ENCODE data around the gene NRXN3. TPM values are rescaled to one million over a fixed set of nuclear protein-coding genes. Genes with fewer than 3 reads are reported as not detected.

Gene NRXN3
- total RNA-seq, 1 donor: 2.5 TPM

- DNase-seq (ENCODE audit: insufficient read length, low spot score, missing footprints): no peak
- no peaks in the 10 kb centered on the region for H3K9me3 ChIP-seq (ENCODE audit: low read depth, low read length)
- H3K27me3 ChIP-seq (ENCODE audit: insufficient read depth, low read length): no peaks in the 10 kb centered on the region
- no peak overlapping the region for H2AFZ ChIP-seq (ENCODE audit: low read length)
- no peaks in the 10 kb centered on the region for H3K79me2 ChIP-seq (ENCODE audit: insufficient read depth, low read length)
- H3K4me2 ChIP-seq (ENCODE audit: insufficient read depth, low read length): no peak overlapping the region
- H3K4me1 ChIP-seq (ENCODE audit: insufficient read depth, low read length): no peaks in the 10 kb centered on the region
- no peaks in the 10 kb centered on the region for H3K36me3 ChIP-seq (ENCODE audit: insufficient read depth, low read length)
- H4K20me1 ChIP-seq (ENCODE audit: insufficient read depth, low read length): no peaks in the 10 kb centered on the region
- no peak overlapping the region for H3K4me3 ChIP-seq (ENCODE audit: insufficient read depth, low read length)
- no peak for TF ChIP-seq CTCF (IDR thresholded peaks at IDR 0.05; ENCODE audit: extremely low read depth, low read depth, low read length)
- H3K27ac ChIP-seq (ENCODE audit: low read depth, low read length): no peak overlapping the region
These were observed 1708.1 kb downstream of the NRXN3 start for GRCh38 chr14:79878229-79878628.

GRCh38 chr14:79878785-79879184, 1708.6 kb downstream of the NRXN3 start:
- H3K4me3 ChIP-seq (ENCODE audit: insufficient read depth, low read length): no peak overlapping the region
- no peak for DNase-seq (ENCODE audit: insufficient read length, low spot score, missing footprints)
- H3K4me2 ChIP-seq (ENCODE audit: insufficient read depth, low read length): no peak overlapping the region
- H3K36me3 ChIP-seq (ENCODE audit: insufficient read depth, low read length): no peaks in the 10 kb centered on the region
- H3K4me1 ChIP-seq (ENCODE audit: insufficient read depth, low read length): no peaks in the 10 kb centered on the region
- no peaks in the 10 kb centered on the region for H3K9me3 ChIP-seq (ENCODE audit: low read depth, low read length)
- no peaks in the 10 kb centered on the region for H3K79me2 ChIP-seq (ENCODE audit: insufficient read depth, low read length)
- no peak for TF ChIP-seq CTCF (IDR thresholded peaks at IDR 0.05; ENCODE audit: extremely low read depth, low read depth, low read length)
- H4K20me1 ChIP-seq (ENCODE audit: insufficient read depth, low read length): no peaks in the 10 kb centered on the region
- H2AFZ ChIP-seq (ENCODE audit: low read length): no peak overlapping the region
- H3K27me3 ChIP-seq (ENCODE audit: insufficient read depth, low read length): no peaks in the 10 kb centered on the region
- H3K27ac ChIP-seq (ENCODE audit: low read depth, low read length): no peak overlapping the region

- DNase-seq (ENCODE audit: insufficient read length, low spot score, missing footprints): no peak
- no peak for TF ChIP-seq CTCF (IDR thresholded peaks at IDR 0.05; ENCODE audit: extremely low read depth, low read depth, low read length)
- H3K27me3 ChIP-seq (ENCODE audit: insufficient read depth, low read length): no peaks in the 10 kb centered on the region
These were observed 1711.1 kb downstream of the NRXN3 start for GRCh38 chr14:79881299-79881698.

GRCh38 chr14:79890527-79890926, 1720.4 kb downstream of the NRXN3 start:
- Histone ChIP-seq H4K20me1 (ENCODE audit: insufficient read depth, low read length) (no peaks in the 10 kb centered on the region), H3K4me3 (ENCODE audit: insufficient read depth, low read length) (no peak overlapping the region), H3K4me2 (ENCODE audit: insufficient read depth, low read length) (no peak overlapping the region)

More at GRCh38 chr14:79881299-79881698, 1711.1 kb downstream of the NRXN3 start:
- no peak overlapping the region for H3K27ac ChIP-seq (ENCODE audit: low read depth, low read length)
- no peak overlapping the region for H3K4me2 ChIP-seq (ENCODE audit: insufficient read depth, low read length)
- H3K4me3 ChIP-seq (ENCODE audit: insufficient read depth, low read length): no peak overlapping the region
- H3K9me3 ChIP-seq (ENCODE audit: low read depth, low read length): no peaks in the 10 kb centered on the region
- H3K4me1 ChIP-seq (ENCODE audit: insufficient read depth, low read length): no peaks in the 10 kb centered on the region
- no peaks in the 10 kb centered on the region for H3K36me3 ChIP-seq (ENCODE audit: insufficient read depth, low read length)
- H2AFZ ChIP-seq (ENCODE audit: low read length): no peak overlapping the region
- no peaks in the 10 kb centered on the region for H3K79me2 ChIP-seq (ENCODE audit: insufficient read depth, low read length)
- H4K20me1 ChIP-seq (ENCODE audit: insufficient read depth, low read length): no peaks in the 10 kb centered on the region

More at GRCh38 chr14:79890527-79890926, 1720.4 kb downstream of the NRXN3 start:
- Histone ChIP-seq H3K27me3 (ENCODE audit: insufficient read depth, low read length) (no peaks in the 10 kb centered on the region), H3K79me2 (ENCODE audit: insufficient read depth, low read length) (no peaks in the 10 kb centered on the region), H3K9me3 (ENCODE audit: low read depth, low read length) (no peaks in the 10 kb centered on the region), H2AFZ (ENCODE audit: low read length) (no peak overlapping the region), H3K4me1 (ENCODE audit: insufficient read depth, low read length) (no peaks in the 10 kb centered on the region), H3K36me3 (ENCODE audit: insufficient read depth, low read length) (no peaks in the 10 kb centered on the region), H3K27ac (ENCODE audit: low read depth, low read length) (no peak overlapping the region)
- no peak for DNase-seq (ENCODE audit: insufficient read length, low spot score, missing footprints)
- no peak for TF ChIP-seq CTCF (IDR thresholded peaks at IDR 0.05; ENCODE audit: extremely low read depth, low read depth, low read length)

Data from osteoblast (primary cell).